HG02970 (cell line): ENCODE data around the gene SH3RF3.

Experiments used
- ATAC-seq: cut with Tn5 transposase; IDR thresholded peaks from one replicate; pipeline ENCODE4 v1.9.1; 2021; ENCODE audit warnings: mild to moderate bottlenecking, moderate library complexity, moderate number of reproducible peaks; ENCODE audit not compliant: unreplicated experiment, low FRiP score

SH3RF3 gene

DNA sequence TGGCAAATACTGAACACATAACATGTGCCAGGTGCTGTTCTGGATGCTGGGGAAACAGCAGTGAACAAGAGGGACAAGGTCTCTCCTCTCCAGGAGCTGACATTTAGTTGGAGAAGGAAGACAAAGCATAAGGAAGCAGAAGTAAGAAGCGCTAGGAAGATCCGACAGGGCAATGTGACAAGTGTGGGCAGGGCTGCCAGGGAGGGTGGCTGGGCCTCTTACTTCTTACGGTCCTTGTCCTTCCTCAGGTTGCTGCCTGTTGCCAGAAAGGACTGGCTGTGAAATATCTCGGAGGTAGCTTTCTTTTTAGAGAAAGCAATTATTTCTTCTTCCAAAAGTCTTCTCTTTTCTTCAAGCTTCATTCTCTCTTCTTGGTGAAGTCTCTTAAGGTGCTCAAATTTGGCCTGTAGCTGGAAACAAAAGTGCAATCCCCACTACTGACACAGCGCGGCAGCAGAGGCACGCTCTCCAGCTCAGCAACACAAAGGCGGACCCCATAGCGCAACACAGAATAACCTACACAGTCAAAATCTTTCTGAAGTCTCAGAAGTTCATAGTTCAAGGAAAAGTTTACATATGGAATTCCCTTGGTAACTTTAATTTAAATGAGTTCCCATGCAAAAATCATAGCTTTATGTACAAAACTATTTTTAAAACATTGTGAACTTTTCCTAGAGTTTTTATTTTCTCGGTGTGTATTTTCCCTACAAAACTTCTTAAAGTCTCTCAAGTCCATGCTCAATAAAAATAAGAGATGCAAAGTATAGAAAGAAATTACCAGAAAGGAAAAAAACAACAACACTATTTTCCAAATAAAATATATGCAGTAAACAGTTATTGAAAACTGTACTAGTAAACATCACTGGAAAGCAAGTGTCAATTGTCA is 417.1 kb downstream of the SH3RF3 start:
- peak; percentile 57 for ATAC-seq

DNA sequence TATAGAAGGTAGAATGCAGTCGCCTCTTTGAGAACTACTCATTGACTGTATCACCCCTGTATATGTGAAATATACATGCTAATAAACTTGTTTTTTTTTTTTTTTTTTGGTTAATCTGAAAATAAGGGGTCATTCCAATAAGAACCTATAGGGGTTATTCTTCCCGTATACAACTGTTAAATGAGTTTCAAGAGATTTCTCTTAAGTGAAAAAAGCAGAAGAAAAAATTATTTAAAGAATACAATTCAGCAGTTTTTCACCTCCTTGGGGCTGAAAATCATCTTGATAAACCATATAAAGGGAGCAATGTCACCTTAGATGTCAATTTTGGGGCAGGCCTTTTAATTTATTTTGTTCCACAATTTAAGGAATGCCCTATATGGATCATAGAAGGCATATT is 418.3 kb downstream of the SH3RF3 start:
- no peak for ATAC-seq

DNA sequence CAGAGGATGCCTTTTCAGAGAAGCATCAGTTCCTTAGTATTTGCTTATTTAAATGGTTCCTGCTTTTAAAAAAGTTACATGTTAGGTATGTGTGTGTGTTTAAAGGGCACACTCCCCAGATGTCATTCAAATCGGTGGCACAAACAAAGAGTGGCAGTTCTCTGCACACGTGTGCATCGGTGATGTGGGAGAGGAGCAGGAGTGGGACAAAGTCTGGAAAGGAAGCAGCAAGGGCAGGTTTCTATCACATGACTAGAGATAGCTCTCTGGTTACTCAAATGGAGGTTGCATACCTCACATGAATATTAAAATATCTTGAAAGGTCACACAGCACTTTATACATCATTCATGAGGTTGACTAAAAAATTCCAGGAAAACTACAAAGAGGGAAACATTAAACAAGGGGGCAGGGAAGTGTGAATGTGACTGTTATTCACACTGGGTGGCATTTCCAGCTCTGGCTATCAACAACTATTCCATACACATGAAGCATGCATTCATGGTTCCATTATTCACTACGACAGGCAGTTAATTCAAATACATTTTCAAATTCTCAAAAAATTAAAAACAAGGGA is 420.1 kb downstream of the SH3RF3 start:
- ATAC-seq = no peak
